GM19193 (cell line): Measurements from ENCODE around the gene TMEM117.
A peak's percentile ranks its signal among the peaks of the same experiment; 100 is the strongest.

Experiments used
- POLR2A ChIP-seq: IDR thresholded peaks from 4 replicates; pipeline ENCODE4 v1.6.1; 2011; ENCODE audit not compliant: insufficient read depth, insufficient read length; ENCODE audit errors: extremely low read depth

TMEM117 gene

GRCh38 chr12:43835656-43836474 is at the start of gene TMEM117:
TMEM117 (plus strand) TSS chr12:43836081.
- TF ChIP-seq POLR2A, result peak; percentile 83

GRCh38 chr12:43786899-43787693 is 48.8 kb upstream of the TMEM117 start:
- TF ChIP-seq POLR2A, result no peak

GRCh38 chr12:43789941-43790340 is 45.9 kb upstream of the TMEM117 start:
- no peak for TF ChIP-seq POLR2A

- TF ChIP-seq POLR2A, result no peak
Observed at GRCh38 chr12:43795716-43796280, 40.1 kb upstream of the TMEM117 start.

GRCh38 chr12:43797561-43798217 is 38.2 kb upstream of the TMEM117 start:
- no peak for TF ChIP-seq POLR2A

GRCh38 chr12:43805149-43805859 is 30.6 kb upstream of the TMEM117 start:
- TF ChIP-seq POLR2A, result no peak

- TF ChIP-seq POLR2A, result peak; percentile 95
Observed at GRCh38 chr12:43805860-43806736, 29.8 kb upstream of the TMEM117 start, which contains the start of gene TWF1. TWF1 (minus strand) TSS chr12:43806317; CDS start chr12:43806245, 72 bp downstream.

GRCh38 chr12:43806737-43807072 is 29.2 kb upstream of the TMEM117 start:
- TF ChIP-seq POLR2A, result no peak

- TF ChIP-seq POLR2A, result no peak
Observed at GRCh38 chr12:43807386-43807785, 28.5 kb upstream of the TMEM117 start.

GRCh38 chr12:43812057-43812456 is 23.8 kb upstream of the TMEM117 start:
- TF ChIP-seq POLR2A, result no peak

- TF ChIP-seq POLR2A, result no peak
Observed at GRCh38 chr12:43812926-43813325, 23.0 kb upstream of the TMEM117 start.

- TF ChIP-seq POLR2A, result no peak
Observed at GRCh38 chr12:43815416-43815815, 20.5 kb upstream of the TMEM117 start.

GRCh38 chr12:43816168-43816567 is 19.7 kb upstream of the TMEM117 start:
- no peak for TF ChIP-seq POLR2A

- no peak for TF ChIP-seq POLR2A
Observed at GRCh38 chr12:43824207-43824775, 11.6 kb upstream of the TMEM117 start.

- no peak for TF ChIP-seq POLR2A
Observed at GRCh38 chr12:43826681-43827080, 9.2 kb upstream of the TMEM117 start.
